PC-3 (cell line): ENCODE results near the gene PLEKHG3.

Source experiments
- CTCF ChIP-seq: fragments of 300-600 bp; sonication (generic); conservative IDR thresholded peaks from 2 replicates; pipeline ENCODE4 v1.5.1; 2017; ENCODE audit warnings: antibody characterized with exemption, low read depth, mild to moderate bottlenecking, low read length
- EZH2 ChIP-seq: fragments of 300-600 bp; sonication (generic); IDR thresholded peaks from one replicate; pipeline ENCODE4 v1.6.1; 2017; ENCODE audit warnings: antibody characterized with exemption, mild to moderate bottlenecking, low read length; ENCODE audit not compliant: unreplicated experiment
- EZH2phosphoT487 ChIP-seq: fragments of 300-600 bp; sonication (generic); IDR thresholded peaks from 2 replicates; pipeline ENCODE4 v1.6.1; 2018; ENCODE audit warnings: mild to moderate bottlenecking, antibody characterized with exemption, low read length, borderline replicate concordance

GRCh38 chr14:64745511-64746091 lies 41.4 kb downstream of the PLEKHG3 start:
- TF ChIP-seq CTCF (0 out of 2 replicates have a peak, but pooled peaks have one; percentile 33), EZH2phosphoT487 (no peak), EZH2 (no peak)
